Esophagus muscularis mucosa (tissue), 4 donors: ENCODE results near the gene ATP6V0E1.
A peak's percentile ranks its signal among the peaks of the same experiment; 100 is the strongest.

ENCODE experiments used
- EP300 ChIP-seq: sonication (generic); formaldehyde crosslinking; IDR thresholded peaks from one replicate; pipeline ENCODE4 v1.6.1; 2017; ENCODE audit warnings: antibody characterized with exemption
- POLR2AphosphoS5 ChIP-seq, 2 donors: sonication (generic); formaldehyde crosslinking; IDR thresholded peaks; one replicate each; pipeline ENCODE4 v1.6.1; 2017; ENCODE audit warnings: antibody characterized with exemption in 2 of 2
- TF ChIP-seq, protein P1 (sequence below), 3 experiments: fragments of 200-600 bp in 2 of 3; fragments of 450-650 bp in 1 of 3; sonication (generic) in 2 of 3; IDR thresholded peaks; one replicate each; pipeline ENCODE4 v1.5.1; 2017 to 2019; ENCODE audit warnings: antibody characterized with exemption in 3 of 3, mild to moderate bottlenecking in 2 of 3, moderate library complexity in 1 of 3

DNA sequence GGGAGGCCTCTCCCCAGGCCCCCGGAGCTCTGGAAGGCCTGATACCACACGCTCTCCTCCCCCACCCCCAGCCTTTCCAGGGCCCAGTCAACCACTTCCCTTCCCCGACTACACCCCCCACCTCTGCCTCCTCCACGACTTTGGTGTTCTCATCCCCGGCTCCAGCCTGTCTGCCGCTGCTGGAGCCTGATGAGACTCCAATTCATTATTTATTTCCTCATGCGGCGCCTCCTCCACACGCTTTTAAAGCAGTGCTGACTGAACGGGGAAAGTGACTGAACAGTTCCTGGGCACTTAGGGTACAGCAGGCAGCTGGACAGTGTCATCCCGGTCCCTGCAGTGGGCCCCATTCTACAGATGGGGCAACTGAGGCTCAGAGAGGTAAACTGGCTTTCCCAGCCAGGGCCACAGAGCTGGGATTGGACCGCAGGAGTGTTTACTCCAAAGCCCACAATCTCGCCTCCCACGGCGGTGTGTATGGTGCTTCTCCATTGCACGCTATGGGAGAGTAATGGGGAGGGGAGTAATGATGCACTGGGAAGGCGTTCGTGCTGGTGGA, 40.2 kb upstream of the ATP6V0E1 start:
- TF ChIP-seq, protein P1, sequence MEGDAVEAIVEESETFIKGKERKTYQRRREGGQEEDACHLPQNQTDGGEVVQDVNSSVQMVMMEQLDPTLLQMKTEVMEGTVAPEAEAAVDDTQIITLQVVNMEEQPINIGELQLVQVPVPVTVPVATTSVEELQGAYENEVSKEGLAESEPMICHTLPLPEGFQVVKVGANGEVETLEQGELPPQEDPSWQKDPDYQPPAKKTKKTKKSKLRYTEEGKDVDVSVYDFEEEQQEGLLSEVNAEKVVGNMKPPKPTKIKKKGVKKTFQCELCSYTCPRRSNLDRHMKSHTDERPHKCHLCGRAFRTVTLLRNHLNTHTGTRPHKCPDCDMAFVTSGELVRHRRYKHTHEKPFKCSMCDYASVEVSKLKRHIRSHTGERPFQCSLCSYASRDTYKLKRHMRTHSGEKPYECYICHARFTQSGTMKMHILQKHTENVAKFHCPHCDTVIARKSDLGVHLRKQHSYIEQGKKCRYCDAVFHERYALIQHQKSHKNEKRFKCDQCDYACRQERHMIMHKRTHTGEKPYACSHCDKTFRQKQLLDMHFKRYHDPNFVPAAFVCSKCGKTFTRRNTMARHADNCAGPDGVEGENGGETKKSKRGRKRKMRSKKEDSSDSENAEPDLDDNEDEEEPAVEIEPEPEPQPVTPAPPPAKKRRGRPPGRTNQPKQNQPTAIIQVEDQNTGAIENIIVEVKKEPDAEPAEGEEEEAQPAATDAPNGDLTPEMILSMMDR (IDR thresholded peaks at IDR 0.05) = no peak
- TF ChIP-seq EP300 (no peak), POLR2AphosphoS5 (IDR thresholded peaks at IDR 0.05) (peak; percentile 33 to 40)
